BE2C (cell line): ENCODE measurements around the gene DUSP28.

Experiments
- DNase-seq: peaks from one replicate; pipeline ENCODE4 v3.0.0-alpha.2; 2020
- H3K27me3 ChIP-seq: fragments of 250-450 bp; sonication (Bioruptor Pico); 2 replicates; pipeline ENCODE4 v1.5.1; 2020; ENCODE audit warnings: mild to moderate bottlenecking
- H3K36me3 ChIP-seq: fragments of 250-450 bp; sonication (Bioruptor Pico); 2 replicates; pipeline ENCODE4 v1.5.1; 2020; ENCODE audit warnings: mild to moderate bottlenecking
- H3K4me1 ChIP-seq: fragments of 250-450 bp; sonication (Bioruptor Pico); 2 replicates; pipeline ENCODE4 v1.5.1; 2020
- H3K4me3 ChIP-seq: 2 replicates; pipeline ENCODE4 v1.5.1; 2011; ENCODE audit warnings: low read depth, low read length
- H3K9me3 ChIP-seq: fragments of 250-450 bp; sonication (Bioruptor Pico); 2 replicates; pipeline ENCODE4 v1.5.1; 2020
- TF ChIP-seq, protein P1 (sequence below): IDR thresholded peaks from 2 replicates; pipeline ENCODE4 v1.5.1; 2012; ENCODE audit warnings: mild to moderate bottlenecking, low read depth, low read length

DUSP28 gene

DNA sequence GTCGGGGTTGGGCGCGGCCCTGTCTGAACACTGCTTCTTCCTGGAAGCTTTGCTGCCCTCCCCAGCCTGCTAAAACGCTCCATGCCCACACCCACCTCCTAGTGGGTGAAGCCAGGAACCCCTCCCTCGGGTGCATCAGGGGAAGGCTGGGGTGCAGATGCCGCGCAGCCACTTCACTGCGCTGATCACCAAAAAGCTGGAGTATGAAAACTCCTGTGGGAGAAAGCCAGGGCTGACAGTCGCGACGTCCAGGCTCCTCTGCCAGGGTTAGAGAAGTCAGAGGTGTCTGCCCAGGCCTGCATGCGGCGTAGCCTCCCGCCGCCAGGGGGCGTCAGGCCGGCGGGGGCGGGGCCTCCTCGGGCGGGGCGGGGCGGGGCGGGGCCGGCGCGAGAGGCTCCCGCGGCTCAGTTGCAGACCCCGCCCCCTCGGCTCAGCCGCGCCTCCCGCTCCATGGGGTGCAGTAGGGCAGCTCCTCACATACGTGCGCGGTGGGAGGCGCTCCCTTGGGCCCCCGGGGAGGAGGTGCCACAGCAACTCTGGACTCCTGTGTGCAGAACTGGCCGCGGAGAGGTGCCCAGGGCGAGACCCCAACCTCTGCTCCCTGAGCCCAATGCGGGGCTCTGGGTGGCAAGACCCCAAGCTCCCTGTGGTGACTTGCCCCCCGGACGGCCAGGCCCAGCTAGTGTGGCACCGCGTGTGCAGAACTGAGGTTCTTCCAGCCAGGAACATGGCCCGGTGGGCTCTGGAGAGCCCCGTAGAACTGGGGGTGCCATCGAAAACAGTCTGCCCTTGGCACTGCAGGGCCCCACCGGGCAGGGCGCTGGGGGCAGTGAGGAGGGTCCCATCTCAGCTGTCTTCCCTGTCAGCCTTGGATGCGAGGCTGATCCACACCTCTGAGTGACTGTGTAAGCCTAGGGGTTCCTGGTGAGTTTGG is 6.3 kb downstream of the DUSP28 start:
- H3K27me3 ChIP-seq: no peaks in the 10 kb centered on the region
- no peaks in the 10 kb centered on the region for H3K9me3 ChIP-seq
- H3K4me1 ChIP-seq: peaks cover 21% of the 10 kb centered on the region
- TF ChIP-seq, protein P1, sequence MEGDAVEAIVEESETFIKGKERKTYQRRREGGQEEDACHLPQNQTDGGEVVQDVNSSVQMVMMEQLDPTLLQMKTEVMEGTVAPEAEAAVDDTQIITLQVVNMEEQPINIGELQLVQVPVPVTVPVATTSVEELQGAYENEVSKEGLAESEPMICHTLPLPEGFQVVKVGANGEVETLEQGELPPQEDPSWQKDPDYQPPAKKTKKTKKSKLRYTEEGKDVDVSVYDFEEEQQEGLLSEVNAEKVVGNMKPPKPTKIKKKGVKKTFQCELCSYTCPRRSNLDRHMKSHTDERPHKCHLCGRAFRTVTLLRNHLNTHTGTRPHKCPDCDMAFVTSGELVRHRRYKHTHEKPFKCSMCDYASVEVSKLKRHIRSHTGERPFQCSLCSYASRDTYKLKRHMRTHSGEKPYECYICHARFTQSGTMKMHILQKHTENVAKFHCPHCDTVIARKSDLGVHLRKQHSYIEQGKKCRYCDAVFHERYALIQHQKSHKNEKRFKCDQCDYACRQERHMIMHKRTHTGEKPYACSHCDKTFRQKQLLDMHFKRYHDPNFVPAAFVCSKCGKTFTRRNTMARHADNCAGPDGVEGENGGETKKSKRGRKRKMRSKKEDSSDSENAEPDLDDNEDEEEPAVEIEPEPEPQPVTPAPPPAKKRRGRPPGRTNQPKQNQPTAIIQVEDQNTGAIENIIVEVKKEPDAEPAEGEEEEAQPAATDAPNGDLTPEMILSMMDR: peak; percentile 62
- no peaks in the 10 kb centered on the region for H3K36me3 ChIP-seq
- peak; percentile 93 for DNase-seq
- H3K4me3 ChIP-seq: peak overlapping the region; percentile 70

DNA sequence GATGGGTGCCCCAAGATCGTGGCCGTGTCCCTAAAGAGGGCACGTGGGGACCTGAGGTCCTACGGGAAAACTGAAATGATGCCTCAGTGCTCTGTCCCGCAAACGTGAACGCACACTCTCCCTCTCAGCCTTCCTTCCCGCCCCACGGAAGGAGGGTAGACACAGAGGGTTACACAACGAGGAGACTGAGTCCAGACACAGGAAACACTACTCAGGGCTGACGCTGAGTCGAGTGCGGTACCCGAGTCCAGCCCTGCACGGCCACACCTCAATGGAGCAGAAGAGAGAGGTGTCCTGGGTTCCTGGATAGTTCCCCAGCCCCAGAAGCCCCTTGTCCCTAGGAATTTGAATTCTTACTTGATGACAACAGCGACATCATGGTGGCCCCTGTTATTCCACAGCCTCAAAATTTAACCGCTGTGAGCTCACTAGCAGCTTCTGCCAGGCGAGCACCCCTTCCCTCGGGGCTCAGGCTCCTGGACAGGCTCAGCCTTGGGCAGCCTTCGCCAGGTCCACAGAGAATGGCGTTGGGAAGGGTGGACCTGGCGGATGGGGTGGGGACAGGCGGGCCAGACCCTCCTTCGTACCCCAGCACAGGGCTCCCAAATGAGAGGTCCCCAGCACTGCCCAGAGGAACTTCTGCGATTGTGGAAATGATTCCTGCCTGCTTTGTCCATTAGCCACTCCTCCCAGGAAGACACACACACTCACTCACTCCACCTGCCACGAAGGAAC is 7.1 kb downstream of the DUSP28 start:
- Histone ChIP-seq H3K36me3 (no peaks in the 10 kb centered on the region), H3K4me1 (peaks cover 21% of the 10 kb centered on the region), H3K9me3 (no peaks in the 10 kb centered on the region), H3K4me3 (peak overlapping the region; percentile 70), H3K27me3 (no peaks in the 10 kb centered on the region)
- no peak for DNase-seq
- TF ChIP-seq, protein P1: no peak

DNA sequence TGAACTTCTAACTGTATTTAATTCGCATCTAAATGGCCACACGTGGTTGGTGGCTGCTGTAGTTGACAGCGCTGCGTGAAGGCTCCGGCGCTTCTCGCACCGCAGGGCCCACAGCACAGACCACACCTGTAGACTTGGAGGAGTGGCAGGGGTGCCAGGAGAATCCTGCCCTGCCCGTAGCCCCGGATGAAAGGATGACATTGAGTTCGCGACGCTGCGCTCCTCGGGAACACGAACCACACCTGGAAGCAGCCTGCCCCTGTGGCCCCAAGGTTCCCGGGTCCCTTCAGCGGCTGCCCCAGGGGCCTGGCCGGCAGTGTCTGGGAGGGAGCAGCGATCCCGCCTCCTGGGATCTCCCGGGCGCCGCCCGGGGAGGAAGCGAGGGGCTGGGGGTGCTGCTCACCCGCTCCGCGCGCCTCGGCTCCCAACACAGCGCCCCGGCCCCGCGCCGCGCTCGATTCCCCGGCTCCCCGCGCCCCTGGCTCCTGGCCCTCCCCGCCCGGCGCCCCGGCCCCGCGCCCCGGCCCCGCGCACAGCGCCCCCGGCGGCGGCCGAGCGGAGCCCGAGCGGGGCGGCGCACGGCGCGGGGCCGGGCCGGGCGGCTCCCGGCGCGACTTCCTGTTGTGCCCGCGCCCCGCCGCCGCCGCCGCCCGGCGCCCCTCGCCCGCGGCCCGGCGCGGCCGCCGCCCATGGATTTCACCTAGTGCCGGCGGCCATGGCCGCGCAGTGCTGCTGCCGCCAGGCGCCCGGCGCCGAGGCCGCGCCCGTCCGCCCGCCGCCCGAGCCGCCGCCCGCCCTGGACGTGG is 7.9 kb downstream of the DUSP28 start, which contains the start of gene RNPEPL1:
RNPEPL1 (plus strand) TSS at position 613 of the 806 bp plus-strand sequence; CDS start at position 716, 103 bp downstream.
- DNase-seq: peak; percentile 51
- TF ChIP-seq, protein P1: no peak
- peak within 1 kb of the TSS; percentile 70 for H3K4me3 ChIP-seq
- H3K36me3 ChIP-seq: no peaks in the 10 kb centered on the region
- no peaks in the 10 kb centered on the region for H3K9me3 ChIP-seq
- H3K4me1 ChIP-seq: peaks cover 21% of the 10 kb centered on the region
- no peaks in the 10 kb centered on the region for H3K27me3 ChIP-seq

DNA sequence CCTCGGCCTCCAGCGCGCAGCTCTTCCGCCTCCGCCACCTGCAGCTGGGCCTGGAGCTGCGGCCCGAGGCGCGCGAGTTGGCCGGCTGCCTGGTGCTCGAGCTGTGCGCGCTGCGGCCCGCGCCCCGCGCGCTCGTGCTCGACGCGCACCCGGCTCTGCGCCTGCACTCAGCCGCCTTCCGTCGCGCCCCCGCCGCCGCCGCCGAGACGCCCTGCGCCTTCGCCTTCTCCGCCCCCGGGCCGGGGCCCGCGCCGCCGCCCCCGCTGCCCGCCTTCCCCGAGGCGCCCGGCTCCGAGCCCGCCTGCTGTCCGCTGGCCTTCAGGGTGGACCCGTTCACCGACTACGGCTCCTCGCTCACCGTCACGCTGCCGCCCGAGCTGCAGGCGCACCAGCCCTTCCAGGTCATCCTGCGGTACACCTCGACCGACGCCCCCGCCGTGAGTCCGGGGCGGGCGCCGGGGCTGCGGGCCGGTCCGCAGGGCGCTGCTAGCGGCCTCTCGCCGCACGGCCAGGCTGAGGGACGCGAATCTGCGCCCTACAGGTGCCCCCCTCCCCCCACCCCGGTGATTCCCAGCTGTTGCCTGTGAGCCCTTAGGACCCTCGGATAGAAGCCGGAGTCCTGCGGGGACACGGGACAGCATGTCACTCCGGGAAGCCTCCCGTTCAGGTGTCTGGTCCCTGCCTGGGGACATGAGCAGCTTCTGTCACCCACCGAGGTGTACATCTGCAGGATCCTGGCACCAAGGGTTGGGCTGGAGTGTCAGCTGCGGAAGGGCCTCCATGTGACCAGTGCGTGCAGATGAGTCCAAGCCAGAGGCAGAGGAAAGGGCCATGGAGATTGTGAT is 8.7 kb downstream of the DUSP28 start:
- TF ChIP-seq, protein P1: no peak
- H3K4me3 ChIP-seq: peak overlapping the region; percentile 59
- peak; percentile 67 for DNase-seq
- H3K4me1 ChIP-seq: peaks cover 21% of the 10 kb centered on the region
- H3K36me3 ChIP-seq: no peaks in the 10 kb centered on the region
- H3K27me3 ChIP-seq: no peaks in the 10 kb centered on the region
- no peaks in the 10 kb centered on the region for H3K9me3 ChIP-seq

DNA sequence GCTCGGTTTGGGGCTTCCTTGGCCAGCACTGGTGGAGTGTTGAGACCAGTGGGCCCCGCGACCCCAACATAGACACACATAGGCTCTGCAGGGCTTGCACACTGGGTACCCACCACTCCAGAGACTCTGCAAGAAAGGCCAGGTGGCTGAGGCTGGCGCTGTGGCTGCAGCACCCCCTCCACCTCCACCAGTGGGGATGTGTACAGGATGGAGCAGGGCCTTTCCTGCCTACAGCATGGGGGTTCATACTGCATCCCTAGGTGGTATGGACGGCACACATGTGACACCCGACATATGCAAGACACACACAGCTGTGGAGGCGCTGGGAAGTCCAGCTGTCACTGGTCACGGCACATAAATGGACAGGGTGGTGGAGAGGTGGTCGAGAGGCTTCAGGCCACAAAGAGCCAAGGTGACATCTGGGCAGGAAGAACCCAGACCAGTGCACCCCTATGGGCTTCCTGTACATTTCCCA is 9.4 kb downstream of the DUSP28 start:
- H3K36me3 ChIP-seq: peaks cover under 1% of the 10 kb centered on the region; the same call in 1 of the 2 replicates
- H3K4me3 ChIP-seq: peak overlapping the region; percentile 59
- peaks cover 21% of the 10 kb centered on the region for H3K4me1 ChIP-seq
- H3K9me3 ChIP-seq: no peaks in the 10 kb centered on the region
- H3K27me3 ChIP-seq: no peaks in the 10 kb centered on the region
- TF ChIP-seq, protein P1: no peak
- no peak for DNase-seq
